RWPE2 (cell line): Measurements from ENCODE around the gene TXNDC12.
"Not testable (repeated sequence)": the region's sequence is repeated elsewhere in the genome, so short reads cannot be mapped to it uniquely, and the experiment has no call there.

ENCODE experiments used
- ATAC-seq: fragments of 200-7000 bp; cut with Tn5 transposase; 3 replicates; pipeline ENCODE4 v1.9.1; 2021; ENCODE audit warnings: low read depth
- DNase-seq: peaks from one replicate; pipeline ENCODE4 v3.0.0-alpha.2; 2020; ENCODE audit warnings: low spot score
- H3K27ac ChIP-seq: fragments of 450-650 bp; 2 replicates; pipeline ENCODE4 v1.5.1; 2017; ENCODE audit warnings: mild to moderate bottlenecking; ENCODE audit not compliant: poor library complexity, severe bottlenecking
- H3K27me3 ChIP-seq: fragments of 250-450 bp; sonication (Bioruptor Pico); 2 replicates; pipeline ENCODE4 v1.5.1; 2021; ENCODE audit warnings: mild to moderate bottlenecking, moderate library complexity; ENCODE audit not compliant: insufficient read depth, poor library complexity, severe bottlenecking
- H3K36me3 ChIP-seq: fragments of 250-450 bp; sonication (Bioruptor Pico); 2 replicates; pipeline ENCODE4 v1.5.1; 2020; ENCODE audit warnings: low read depth, mild to moderate bottlenecking, moderate library complexity
- H3K4me1 ChIP-seq: fragments of 250-450 bp; sonication (Bioruptor Pico); 2 replicates; pipeline ENCODE4 v1.5.1; 2021; ENCODE audit warnings: mild to moderate bottlenecking, moderate library complexity; ENCODE audit not compliant: insufficient read depth, poor library complexity, severe bottlenecking
- H3K4me3 ChIP-seq: fragments of 250-450 bp; sonication (Bioruptor Pico); 2 replicates; pipeline ENCODE4 v1.5.1; 2021; ENCODE audit warnings: mild to moderate bottlenecking, moderate library complexity; ENCODE audit not compliant: severe bottlenecking
- H3K9me3 ChIP-seq: fragments of 250-450 bp; sonication (Bioruptor Pico); 2 replicates; pipeline ENCODE4 v1.5.1; 2021; ENCODE audit warnings: mild to moderate bottlenecking, moderate library complexity; ENCODE audit not compliant: severe bottlenecking
- TF ChIP-seq, protein P1 (sequence below): fragments of 450-650 bp; IDR thresholded peaks from one replicate; pipeline ENCODE4 v1.5.1; 2017; ENCODE audit warnings: mild to moderate bottlenecking, moderate library complexity; ENCODE audit not compliant: poor library complexity, severe bottlenecking

TXNDC12 gene

DNA sequence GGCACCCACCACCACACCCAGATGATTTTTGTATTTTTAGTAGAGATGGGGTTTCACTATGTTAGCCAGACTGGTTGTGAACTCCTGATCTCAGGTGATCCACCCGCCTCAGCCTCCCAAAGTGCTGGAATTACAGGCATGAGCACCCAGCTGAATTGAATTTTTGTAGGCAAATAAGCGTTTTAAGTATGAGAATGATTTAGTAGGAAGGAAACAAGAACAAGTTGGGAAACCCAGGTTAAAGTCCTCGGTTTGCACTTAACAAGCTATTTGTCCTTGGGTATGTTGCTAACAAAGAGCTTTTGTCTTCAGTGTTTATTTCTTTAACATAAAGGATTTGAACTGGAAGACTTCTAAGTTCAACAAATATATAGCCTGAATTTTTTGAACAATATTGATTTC lies 25.0 kb upstream of the TXNDC12 start:
- H3K27me3 ChIP-seq, result no peaks in the 10 kb centered on the region
- no peak overlapping the region for H3K4me3 ChIP-seq
- no peaks in the 10 kb centered on the region for H3K9me3 ChIP-seq
- H3K27ac ChIP-seq, result no peak overlapping the region
- peaks cover 55% of the 10 kb centered on the region for H3K36me3 ChIP-seq
- no peaks in the 10 kb centered on the region for H3K4me1 ChIP-seq
- DNase-seq, result no peak
- TF ChIP-seq, protein P1, sequence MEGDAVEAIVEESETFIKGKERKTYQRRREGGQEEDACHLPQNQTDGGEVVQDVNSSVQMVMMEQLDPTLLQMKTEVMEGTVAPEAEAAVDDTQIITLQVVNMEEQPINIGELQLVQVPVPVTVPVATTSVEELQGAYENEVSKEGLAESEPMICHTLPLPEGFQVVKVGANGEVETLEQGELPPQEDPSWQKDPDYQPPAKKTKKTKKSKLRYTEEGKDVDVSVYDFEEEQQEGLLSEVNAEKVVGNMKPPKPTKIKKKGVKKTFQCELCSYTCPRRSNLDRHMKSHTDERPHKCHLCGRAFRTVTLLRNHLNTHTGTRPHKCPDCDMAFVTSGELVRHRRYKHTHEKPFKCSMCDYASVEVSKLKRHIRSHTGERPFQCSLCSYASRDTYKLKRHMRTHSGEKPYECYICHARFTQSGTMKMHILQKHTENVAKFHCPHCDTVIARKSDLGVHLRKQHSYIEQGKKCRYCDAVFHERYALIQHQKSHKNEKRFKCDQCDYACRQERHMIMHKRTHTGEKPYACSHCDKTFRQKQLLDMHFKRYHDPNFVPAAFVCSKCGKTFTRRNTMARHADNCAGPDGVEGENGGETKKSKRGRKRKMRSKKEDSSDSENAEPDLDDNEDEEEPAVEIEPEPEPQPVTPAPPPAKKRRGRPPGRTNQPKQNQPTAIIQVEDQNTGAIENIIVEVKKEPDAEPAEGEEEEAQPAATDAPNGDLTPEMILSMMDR, result no peak
- no peak for ATAC-seq

DNA sequence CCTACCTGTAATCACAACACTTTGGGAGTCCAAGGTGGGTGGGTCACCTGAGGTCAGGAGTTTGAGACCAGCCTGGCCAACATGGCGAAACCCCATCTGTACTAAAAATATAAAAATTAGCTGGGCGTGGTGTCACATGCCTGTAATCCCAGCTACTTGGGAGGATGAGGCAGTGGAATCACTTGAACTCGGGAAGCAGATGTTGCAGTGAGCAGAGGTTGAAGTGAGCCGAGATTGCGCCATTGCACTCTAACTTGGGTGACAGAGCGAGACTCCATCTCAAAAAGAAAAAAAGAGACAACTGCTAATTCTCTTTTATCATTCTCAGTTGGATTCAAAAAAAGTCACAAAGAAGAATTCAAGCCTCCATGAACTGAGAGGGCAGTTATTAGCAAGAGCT lies 22.3 kb upstream of the TXNDC12 start:
- not testable (repeated sequence) for H3K9me3 ChIP-seq, H3K27ac ChIP-seq, H3K4me1 ChIP-seq, ATAC-seq, H3K4me3 ChIP-seq, H3K27me3 ChIP-seq, DNase-seq
- H3K36me3 ChIP-seq, result peaks cover 65% of the 10 kb centered on the region

DNA sequence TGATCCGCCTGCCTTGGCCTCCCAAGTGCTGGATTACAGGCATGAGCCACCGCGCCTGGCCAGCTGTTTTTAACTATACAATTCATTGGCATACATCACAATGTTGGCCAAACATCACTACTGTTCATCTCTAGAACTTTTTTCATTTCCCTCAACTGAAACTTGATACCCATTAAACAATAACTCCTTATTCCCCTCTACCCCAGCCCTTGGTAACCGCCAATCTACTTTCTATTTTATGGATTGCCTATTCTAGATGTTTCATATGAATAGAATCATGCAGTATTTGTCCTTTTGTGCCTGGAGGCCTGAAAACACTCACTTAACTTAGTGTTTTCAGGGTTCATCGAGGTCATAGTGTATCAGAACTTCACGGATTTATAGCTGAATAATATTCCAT lies 17.3 kb upstream of the TXNDC12 start:
- TF ChIP-seq, protein P1, result no peak
- H3K4me3 ChIP-seq, result no peak overlapping the region
- H3K4me1 ChIP-seq, result no peaks in the 10 kb centered on the region
- no peak overlapping the region for H3K27ac ChIP-seq
- peaks cover 83% of the 10 kb centered on the region for H3K36me3 ChIP-seq
- no peaks in the 10 kb centered on the region for H3K9me3 ChIP-seq
- DNase-seq (no peak), ATAC-seq (no peak)
- H3K27me3 ChIP-seq, result no peaks in the 10 kb centered on the region

DNA sequence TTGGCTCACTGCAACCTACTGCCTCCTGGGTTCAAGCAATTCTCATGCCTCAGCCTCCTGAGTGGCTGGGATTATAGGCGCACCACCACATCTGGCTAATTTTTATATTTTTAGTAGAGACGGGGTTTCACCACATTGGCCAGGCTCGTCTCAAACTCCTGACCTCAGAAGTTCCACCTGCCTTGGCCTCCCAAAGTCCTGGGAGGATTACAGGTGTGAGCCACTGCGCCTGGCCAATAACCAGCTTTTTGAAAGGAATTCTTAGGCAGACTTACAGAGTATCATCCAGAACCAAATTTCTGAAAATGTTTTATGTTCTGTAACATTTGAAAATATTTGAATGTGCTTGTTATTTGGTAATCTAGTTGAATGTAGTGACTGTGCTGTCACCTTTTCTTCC lies 15.7 kb upstream of the TXNDC12 start:
- Histone ChIP-seq H3K9me3 (no peaks in the 10 kb centered on the region), H3K27me3 (no peaks in the 10 kb centered on the region), H3K4me1 (no peaks in the 10 kb centered on the region), H3K27ac (no peak overlapping the region), H3K4me3 (no peak overlapping the region), H3K36me3 (peaks cover 88% of the 10 kb centered on the region)
- DNase-seq, result no peak
- ATAC-seq, result no peak
- TF ChIP-seq, protein P1, result no peak

DNA sequence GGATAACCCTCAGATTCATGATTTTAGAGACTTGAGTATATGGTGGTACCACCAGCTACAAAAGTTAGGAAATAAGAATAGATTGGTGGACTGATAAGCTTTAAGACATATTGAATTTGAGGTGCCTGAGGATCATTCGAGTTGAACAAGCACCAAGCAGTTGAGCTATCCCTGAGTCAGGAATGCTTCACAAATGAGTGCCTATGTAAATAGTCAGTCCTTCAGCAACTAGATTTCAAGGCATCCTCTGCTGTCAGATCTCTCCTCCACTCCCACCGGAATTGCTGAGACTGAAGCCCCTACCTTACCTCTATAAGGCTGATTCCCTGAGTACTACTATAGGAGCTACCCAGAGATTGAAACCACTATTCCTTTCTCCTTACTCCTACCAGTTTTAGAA lies 8.2 kb upstream of the TXNDC12 start:
- DNase-seq (no peak), ATAC-seq (no peak)
- H3K36me3 ChIP-seq, result peaks cover 84% of the 10 kb centered on the region
- TF ChIP-seq, protein P1, result no peak
- no peaks in the 10 kb centered on the region for H3K27me3 ChIP-seq
- H3K27ac ChIP-seq, result no peak overlapping the region
- H3K4me1 ChIP-seq, result peaks cover 19% of the 10 kb centered on the region
- H3K4me3 ChIP-seq, result no peak overlapping the region
- H3K9me3 ChIP-seq, result no peaks in the 10 kb centered on the region
